Stimulated activated CD4-positive, alpha-beta T cell treated with anti-CD3 and anti-CD28 coated beads, TNF-alpha, amount 100 ng/mL, for 1 hour (primary cell): Measurements from ENCODE around the gene PEX11B.
"Not testable (repeated sequence)": the region's sequence is repeated elsewhere in the genome, so short reads cannot be mapped to it uniquely, and the experiment has no call there.

Experiments
- DNase-seq, 3 donors: peaks; one replicate each; pipeline ENCODE4 v3.0.0-alpha.2; 2020; ENCODE audit warnings: low read depth in 3 of 3, low spot score in 1 of 3

PEX11B gene

GRCh38 chr1:145953861-145954260 is 35.3 kb upstream of the PEX11B start:
- DNase-seq = no peak

- no peak for DNase-seq
Observed at GRCh38 chr1:145952903-145953302, 34.4 kb upstream of the PEX11B start.

GRCh38 chr1:145951526-145951925 is 33.0 kb upstream of the PEX11B start:
- DNase-seq = no peak

- no peak for DNase-seq
Observed at GRCh38 chr1:145949219-145949618, 30.7 kb upstream of the PEX11B start.

- DNase-seq = no peak
Observed at GRCh38 chr1:145947551-145947950, 29.0 kb upstream of the PEX11B start.

- DNase-seq = no peak
Observed at GRCh38 chr1:145946477-145946986, 28.0 kb upstream of the PEX11B start.

GRCh38 chr1:145944532-145944931 is 26.0 kb upstream of the PEX11B start:
- no peak for DNase-seq

- no peak for DNase-seq
Observed at GRCh38 chr1:145942871-145943270, 24.4 kb upstream of the PEX11B start.

GRCh38 chr1:145942405-145942804 is 23.9 kb upstream of the PEX11B start:
- no peak for DNase-seq

- DNase-seq = no peak
Observed at GRCh38 chr1:145937436-145937835, 18.9 kb upstream of the PEX11B start.

- no peak for DNase-seq
Observed at GRCh38 chr1:145936247-145936646, 17.7 kb upstream of the PEX11B start.

GRCh38 chr1:145935708-145936107 is 17.2 kb upstream of the PEX11B start:
- no peak for DNase-seq

- DNase-seq = not testable (repeated sequence)
Observed at GRCh38 chr1:145932522-145933009, 14.0 kb upstream of the PEX11B start.

- no peak for DNase-seq
Observed at GRCh38 chr1:145927916-145928643, 9.6 kb upstream of the PEX11B start.

- DNase-seq = peak; percentile 72 to 85 (median 85)
Observed at GRCh38 chr1:145927063-145927886, 8.8 kb upstream of the PEX11B start, which contains the start of gene RBM8A. Gene RBM8A, minus strand, starts transcription at chr1:145927484. Its CDS starts 58 bp downstream, at chr1:145927426.

- peak in 1 of 3 donors; percentile 26 for DNase-seq
Observed at GRCh38 chr1:145926686-145927062, 8.2 kb upstream of the PEX11B start.

GRCh38 chr1:145922266-145922665 is 3.7 kb upstream of the PEX11B start:
- no peak for DNase-seq

GRCh38 chr1:145920297-145920696 is 1.8 kb upstream of the PEX11B start:
- DNase-seq = not testable (repeated sequence)

- DNase-seq = no peak
Observed at GRCh38 chr1:145918992-145919939, 749 bp upstream of the PEX11B start.

- no peak for DNase-seq
Observed at GRCh38 chr1:145917595-145917994, 922 bp downstream of the PEX11B start.

- no peak for DNase-seq
Observed at GRCh38 chr1:145916745-145917144, 1.8 kb downstream of the PEX11B start.
